IPS-NIHi7 (cell line): Measurements from ENCODE around the gene PRX.
"Not testable (repeated sequence)": the region's sequence is repeated elsewhere in the genome, so short reads cannot be mapped to it uniquely, and the experiment has no call there.

Experiments used
- DNase-seq: peaks from one replicate; pipeline ENCODE4 v3.0.0; 2012; ENCODE audit warnings: mixed read lengths; ENCODE audit errors: extremely low spot score

The PRX gene

GRCh38 chr19:40414542-40415535 lies 1.7 kb upstream of the PRX start:
- no peak for DNase-seq

DNA sequence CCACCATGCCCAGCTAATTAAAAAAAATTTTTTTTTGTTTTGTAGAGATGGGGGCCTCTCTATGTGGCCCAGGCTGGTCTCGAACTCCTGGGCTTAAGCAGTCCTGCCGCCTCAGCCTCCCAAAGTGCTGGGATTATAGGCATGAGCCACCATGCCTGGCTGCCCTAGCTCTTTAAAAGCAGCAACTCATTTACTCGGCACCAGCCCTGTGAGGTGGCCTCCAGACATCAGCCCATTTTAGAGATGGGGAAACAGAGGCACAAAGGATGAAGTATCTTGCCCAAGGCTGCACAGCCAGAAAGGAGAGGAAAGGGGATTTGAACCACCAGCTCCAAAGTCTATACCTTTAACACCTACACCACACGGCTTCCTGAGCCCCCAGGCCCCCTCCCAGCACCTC lies 312 bp downstream of the PRX start:
- DNase-seq, result no peak

GRCh38 chr19:40411958-40412499 lies 1.1 kb downstream of the PRX start:
- DNase-seq, result no peak

DNA sequence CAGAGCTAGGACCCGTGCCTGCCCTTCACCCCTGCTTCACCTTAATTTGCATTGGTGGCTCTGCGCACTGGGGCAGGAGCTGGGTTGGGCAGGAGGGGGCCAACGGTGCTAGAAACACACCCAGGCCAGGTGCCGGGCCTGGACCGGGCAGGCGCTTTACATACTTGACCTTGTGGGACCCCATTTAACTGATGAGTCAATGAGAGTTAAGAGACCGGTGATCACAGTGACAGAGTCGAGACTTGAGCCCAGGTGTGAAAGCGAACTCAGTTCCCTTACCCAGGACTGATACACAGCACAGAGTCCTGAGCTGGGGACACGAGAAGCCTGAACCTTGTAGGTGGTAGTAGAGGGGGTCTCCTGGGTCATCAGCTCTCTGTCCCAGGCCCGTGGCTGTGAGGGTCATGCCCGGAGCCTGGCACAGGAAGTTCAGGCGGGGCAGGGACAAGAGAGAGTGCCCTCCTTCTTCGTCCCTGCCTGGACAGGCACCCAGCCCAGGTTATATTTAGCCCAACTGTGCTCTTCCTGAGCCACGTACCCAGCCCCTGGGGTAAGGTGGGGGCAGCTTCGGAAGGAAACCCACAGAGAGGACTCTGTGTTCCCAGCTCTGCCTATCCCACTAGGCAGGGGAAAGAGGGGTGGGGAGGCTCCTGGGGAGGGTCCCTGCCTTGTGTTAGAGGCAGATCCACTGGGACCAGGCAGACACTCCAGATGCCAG lies 1.9 kb downstream of the PRX start:
- DNase-seq, result no peak

DNA sequence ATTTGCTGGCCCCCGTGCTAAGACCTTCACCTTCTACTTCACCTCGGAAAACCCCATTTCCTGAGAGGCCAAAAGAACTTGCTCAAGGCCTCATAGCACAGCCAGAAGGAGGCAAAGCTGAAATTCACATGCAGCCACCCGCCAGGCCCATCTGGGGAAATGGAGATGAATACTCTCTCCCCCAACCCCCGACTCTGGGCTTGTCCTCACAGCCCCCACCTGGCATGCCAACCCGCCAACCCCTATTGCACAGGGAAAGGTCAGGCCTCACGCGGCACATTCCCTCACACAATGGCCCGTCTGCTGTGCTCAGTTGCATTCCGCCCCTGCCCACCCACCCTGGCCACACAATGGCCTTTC lies 3.2 kb downstream of the PRX start:
- no peak for DNase-seq

DNA sequence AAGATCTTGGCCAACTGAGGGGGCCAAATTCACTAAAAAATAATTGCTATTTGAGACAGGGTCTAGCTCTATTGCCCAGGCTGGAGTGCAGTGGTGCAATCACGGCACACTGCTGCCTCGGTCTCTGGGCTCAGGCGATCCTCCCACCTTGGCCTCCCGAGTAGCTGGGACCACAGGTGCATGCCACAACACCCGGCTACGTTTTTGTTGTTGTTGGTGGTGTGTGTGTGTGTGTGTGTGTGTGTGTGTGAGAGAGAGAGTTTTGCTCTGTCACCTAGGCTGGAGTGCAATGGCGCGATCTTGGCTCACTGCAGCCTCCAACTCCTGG lies 4.6 kb downstream of the PRX start:
- not testable (repeated sequence) for DNase-seq

DNA sequence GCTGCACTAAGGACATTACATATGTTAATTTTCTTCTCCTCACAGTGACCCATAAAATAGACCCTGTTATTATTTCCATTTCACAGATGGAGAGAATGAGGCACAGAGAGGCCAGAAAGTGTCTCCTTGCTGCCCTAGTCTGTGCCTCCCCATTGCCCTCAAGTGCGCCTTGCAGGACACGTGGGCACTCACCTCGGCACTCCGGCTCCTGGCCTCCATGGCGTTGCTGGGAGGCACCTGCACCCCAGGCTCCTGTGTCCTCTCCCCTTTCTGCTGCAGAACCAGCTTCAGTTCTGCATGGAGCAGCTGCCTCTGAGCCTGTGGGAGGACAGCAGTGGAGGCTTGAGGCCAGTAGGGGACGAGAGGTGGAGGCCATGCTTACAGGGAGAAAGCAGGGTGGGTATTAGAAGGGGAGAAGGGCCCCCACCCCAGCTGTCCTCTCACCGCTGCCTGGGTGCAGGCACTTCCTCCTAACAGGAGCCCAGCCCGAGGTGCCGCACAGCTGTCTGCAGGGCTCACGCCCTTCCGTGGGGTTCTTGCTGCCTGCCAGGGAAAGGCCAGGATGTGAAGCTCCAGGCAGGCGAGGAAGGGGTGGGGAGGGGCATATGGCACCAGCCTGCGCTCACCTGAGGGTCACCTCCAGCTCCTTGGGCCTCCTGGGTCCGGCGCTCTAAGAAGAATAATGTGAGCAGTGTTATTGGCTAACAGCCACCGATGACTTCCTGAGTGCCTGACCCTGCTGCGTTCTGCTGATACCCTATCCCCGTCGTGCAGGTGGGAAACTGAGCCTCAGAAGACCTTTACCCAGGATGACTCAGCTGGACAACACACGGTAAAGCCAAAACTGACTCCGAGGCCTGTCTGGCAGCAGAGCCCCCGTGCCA lies 5.2 kb downstream of the PRX start:
- peak; percentile 6 for DNase-seq

- DNase-seq, result peak; percentile 97
Observed at GRCh38 chr19:40403262-40403984, 9.8 kb downstream of the PRX start.

- no peak for DNase-seq
Observed at GRCh38 chr19:40400559-40400958, 12.6 kb downstream of the PRX start.

DNA sequence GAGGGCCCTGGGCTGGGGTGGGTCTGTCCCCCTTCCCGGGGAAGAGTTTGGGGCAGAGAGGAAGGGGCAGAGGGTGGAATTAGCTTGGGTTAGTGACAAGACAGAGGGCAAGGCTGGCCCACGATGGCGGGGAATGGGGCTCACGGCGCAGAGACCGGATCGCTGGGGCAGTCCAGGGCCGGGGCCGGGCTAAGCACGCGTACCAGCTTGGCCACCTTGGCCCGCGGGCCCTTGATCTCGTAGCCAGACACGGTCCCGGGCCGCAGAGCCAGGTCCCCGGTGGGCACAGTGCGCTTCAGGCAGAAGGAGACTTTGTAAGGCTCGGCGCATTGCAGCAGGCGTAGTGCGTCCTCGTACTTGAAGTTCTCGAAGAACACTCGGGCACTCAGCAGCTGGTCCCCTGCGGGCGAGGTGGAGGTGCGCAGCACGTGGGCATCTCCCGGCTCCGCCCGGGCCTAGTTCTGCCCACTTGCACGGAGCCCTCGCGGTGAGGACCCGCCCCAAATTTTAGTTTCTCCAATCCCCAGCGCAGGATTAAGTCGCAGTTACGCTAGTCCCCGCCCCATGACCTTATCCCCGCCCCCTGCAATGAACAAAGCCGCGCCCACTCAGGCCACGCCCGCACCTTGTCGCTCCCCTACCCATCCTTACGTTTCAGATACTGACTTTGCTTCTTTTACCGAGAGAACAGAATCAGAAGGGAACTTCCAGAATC lies 14.6 kb downstream of the PRX start:
- DNase-seq, result peak; percentile 94

DNA sequence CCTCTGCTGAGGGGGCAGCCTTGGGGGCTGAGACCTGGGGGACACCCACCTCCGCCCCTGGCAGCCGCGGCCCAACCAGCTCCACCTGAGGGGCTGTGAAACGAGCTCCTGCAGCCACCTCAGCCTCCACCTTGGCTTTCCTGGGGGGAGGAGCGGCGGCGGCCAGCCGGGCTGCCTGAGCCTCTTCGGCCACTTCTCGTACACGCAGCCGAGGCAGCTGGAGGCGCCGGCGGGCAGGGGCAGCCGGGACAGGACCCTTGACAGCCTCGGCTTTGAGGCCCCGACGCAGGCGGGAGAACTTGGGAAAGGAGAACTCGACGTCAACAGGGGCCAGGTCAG lies 15.6 kb downstream of the PRX start:
- DNase-seq, result no peak

DNA sequence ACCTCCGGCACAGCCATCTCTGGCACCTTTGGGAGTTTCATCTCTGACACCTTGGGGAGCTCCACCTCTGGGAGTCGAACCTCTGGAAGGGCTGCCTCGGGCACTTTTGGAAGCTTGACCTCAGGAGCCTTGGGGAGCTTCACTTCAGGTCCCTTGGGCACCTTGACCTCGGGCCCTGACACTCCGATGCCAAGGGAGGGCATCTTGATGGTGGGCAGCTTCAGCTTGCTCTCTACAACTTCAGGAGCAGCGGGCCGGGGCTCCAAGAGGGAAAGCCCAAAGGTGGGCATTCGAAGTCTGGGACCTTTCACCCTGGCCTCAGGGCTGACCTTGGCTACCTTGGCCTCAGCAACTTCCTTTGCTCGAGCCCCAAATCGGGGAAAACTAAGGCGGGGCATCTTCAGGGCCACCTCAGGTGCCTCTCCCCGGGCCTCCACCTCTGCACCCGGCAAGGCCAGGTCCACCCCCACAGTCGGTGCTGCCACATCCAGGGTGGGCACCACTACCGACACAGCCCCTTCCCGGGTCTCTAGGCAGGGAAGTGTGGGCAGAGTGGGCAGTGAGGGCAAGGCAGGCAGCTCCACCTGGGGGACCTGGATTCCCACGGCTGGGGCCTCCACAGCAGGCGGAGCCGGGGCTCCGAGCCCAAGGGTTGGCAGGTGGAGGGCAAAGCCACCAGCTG lies 16.2 kb downstream of the PRX start:
- DNase-seq, result no peak

GRCh38 chr19:40395956-40396355 lies 17.2 kb downstream of the PRX start:
- no peak for DNase-seq

GRCh38 chr19:40394816-40395210 lies 18.4 kb downstream of the PRX start:
- DNase-seq, result no peak

GRCh38 chr19:40393894-40394815 lies 19.0 kb downstream of the PRX start:
- no peak for DNase-seq

- DNase-seq, result no peak
Observed at GRCh38 chr19:40392894-40393517, 20.2 kb downstream of the PRX start.

DNA sequence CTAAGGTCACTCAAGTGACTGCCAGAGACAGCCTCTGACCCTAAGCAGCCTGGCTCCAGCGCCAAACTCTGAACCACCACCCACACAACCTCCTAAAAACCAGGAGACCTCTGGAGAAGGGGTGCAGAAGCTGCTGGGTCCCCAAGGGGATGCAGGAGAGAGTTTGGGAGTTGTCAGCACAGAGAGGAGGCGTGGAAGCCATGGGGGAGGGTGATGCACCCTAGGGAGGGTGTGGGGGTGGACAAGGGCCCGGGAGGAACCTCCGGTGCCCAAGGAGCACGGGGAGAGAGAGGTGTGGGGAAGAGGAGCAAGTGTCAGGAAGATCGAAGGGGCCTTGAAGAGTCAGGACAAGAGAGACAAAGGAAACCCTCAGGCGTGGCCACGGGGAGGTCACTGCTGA lies 21.1 kb downstream of the PRX start:
- DNase-seq, result no peak

GRCh38 chr19:40390084-40390742 lies 23.0 kb downstream of the PRX start, which contains the start of gene HIPK4:
HIPK4 (minus strand) TSS chr19:40390181; CDS start chr19:40389902, 279 bp downstream.
- DNase-seq, result no peak
